ENCODE results near the gene FAM9B. TPM values are rescaled to one million over a fixed set of nuclear protein-coding genes. Genes with fewer than 3 reads are reported as not detected.
"Not testable (repeated sequence)": the region's sequence is repeated elsewhere in the genome, so short reads cannot be mapped to it uniquely, and the experiment has no call there.

FAM9B gene
- polyA plus RNA-seq, 1 experiment: not detected

DNA sequence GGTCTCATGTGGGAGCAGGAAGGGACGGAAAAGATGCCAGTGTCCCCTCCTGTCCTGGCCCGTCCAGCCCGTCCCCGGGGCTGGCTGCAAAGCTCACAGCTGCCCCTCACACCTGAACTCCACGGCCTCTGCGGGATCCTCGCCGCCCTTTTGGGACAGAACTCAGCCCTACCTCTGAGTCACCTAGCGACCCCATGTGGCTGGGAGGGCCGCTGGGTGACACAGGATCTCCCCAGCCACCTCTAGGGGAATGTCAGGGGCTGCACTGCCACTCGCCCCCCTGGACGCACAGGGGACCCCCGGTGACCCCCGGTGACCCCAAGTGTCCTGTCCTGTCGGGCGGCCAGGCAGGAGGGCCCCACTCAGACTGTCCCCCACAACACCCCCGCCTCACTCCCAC lies 748 bp downstream of the FAM9B start:
- TF ChIP-seq, protein P1, sequence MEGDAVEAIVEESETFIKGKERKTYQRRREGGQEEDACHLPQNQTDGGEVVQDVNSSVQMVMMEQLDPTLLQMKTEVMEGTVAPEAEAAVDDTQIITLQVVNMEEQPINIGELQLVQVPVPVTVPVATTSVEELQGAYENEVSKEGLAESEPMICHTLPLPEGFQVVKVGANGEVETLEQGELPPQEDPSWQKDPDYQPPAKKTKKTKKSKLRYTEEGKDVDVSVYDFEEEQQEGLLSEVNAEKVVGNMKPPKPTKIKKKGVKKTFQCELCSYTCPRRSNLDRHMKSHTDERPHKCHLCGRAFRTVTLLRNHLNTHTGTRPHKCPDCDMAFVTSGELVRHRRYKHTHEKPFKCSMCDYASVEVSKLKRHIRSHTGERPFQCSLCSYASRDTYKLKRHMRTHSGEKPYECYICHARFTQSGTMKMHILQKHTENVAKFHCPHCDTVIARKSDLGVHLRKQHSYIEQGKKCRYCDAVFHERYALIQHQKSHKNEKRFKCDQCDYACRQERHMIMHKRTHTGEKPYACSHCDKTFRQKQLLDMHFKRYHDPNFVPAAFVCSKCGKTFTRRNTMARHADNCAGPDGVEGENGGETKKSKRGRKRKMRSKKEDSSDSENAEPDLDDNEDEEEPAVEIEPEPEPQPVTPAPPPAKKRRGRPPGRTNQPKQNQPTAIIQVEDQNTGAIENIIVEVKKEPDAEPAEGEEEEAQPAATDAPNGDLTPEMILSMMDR (IDR thresholded peaks at IDR 0.05; ENCODE audit: insufficient read depth, low read depth, low read length): no peak
- no peaks in the 10 kb centered on the region for H3K27me3 ChIP-seq (ENCODE audit: control insufficient read depth, insufficient read depth, low read length)
- CTCF ChIA-PET: no interaction called here
- no peak overlapping the region for H3K4me3 ChIP-seq (ENCODE audit: low read depth, low read length)
- DNase-seq (ENCODE audit: low read depth): no peak
- no peaks in the 10 kb centered on the region for H3K36me3 ChIP-seq (ENCODE audit: control insufficient read depth, insufficient read depth, low read length)
- POLR2A ChIA-PET: no interaction called here

DNA sequence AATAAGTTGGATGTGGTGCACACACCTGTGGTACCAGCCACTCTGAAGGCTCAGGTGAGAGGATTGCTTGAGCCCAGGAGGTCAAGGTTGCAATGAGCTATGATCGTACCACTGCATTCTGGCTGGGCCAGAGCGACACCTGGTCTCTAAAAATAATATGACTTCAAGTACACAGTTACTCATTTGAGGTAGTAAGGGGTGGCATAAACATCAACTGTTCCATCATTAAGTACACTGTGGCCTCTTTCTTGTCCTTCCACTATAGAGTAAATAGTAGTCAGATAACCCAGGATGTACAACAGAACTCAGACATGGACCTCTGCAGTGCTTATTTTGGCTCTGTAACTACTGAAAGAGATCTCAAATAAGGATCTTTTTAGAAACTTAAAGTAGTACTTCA lies 10.6 kb downstream of the FAM9B start:
- ChIA-PET CTCF (no interaction called here), POLR2A (no interaction called here)
- DNase-seq (ENCODE audit: low read depth): no peak
- H3K36me3 ChIP-seq (ENCODE audit: control insufficient read depth, insufficient read depth, low read length): no peaks in the 10 kb centered on the region
- no peak overlapping the region for H3K4me3 ChIP-seq (ENCODE audit: low read depth, low read length)
- TF ChIP-seq, protein P1 (IDR thresholded peaks at IDR 0.05; ENCODE audit: insufficient read depth, low read depth, low read length): no peak
- no peaks in the 10 kb centered on the region for H3K27me3 ChIP-seq (ENCODE audit: control insufficient read depth, insufficient read depth, low read length)

DNA sequence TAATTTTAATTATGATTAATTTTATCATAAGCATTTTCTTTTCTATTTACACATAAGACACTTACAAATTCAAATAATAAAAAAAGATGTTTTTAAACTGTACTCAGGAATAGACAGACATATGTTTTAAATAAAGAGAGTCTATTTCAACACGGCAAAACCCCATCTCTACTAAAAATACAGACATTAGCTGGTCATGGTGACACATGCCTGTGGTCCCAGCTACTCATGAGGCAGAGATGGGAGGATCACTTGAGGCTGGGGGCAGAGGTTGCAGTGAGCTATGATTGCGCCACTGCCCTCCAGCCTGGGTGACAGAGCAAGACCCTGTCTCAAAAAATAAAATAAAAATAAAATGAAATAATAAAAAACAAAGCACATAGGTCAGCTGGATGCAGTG lies 14.8 kb downstream of the FAM9B start:
- TF ChIP-seq, protein P1 (IDR thresholded peaks at IDR 0.05; ENCODE audit: insufficient read depth, low read depth, low read length): no peak
- peak; percentile 22 for DNase-seq (ENCODE audit: low read depth)
- ChIA-PET CTCF (no interaction called here), POLR2A (no interaction called here)
- H3K4me3 ChIP-seq (ENCODE audit: low read depth, low read length): no peak overlapping the region
- no peaks in the 10 kb centered on the region for H3K36me3 ChIP-seq (ENCODE audit: control insufficient read depth, insufficient read depth, low read length)
- no peaks in the 10 kb centered on the region for H3K27me3 ChIP-seq (ENCODE audit: control insufficient read depth, insufficient read depth, low read length)

DNA sequence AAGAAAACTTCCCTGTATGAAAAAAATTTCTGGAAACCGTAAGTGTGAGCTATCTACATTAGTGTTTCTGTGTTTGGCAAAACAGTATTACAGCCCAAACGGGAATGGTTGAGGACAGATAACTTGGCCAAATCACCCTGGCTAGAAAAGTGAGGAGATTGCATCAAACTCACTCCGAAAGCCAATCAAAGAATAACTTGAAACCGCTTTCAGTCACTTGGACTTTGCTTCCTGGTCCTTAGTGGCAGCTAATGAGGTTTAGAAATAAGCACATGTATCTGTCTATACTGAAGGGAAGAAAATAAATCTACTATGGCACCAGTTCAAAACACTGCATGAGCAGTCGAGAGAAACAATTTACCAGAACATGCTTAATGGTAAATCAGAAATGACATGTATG lies 15.6 kb downstream of the FAM9B start:
- H3K27me3 ChIP-seq (ENCODE audit: control insufficient read depth, insufficient read depth, low read length); H3K4me3 ChIP-seq (ENCODE audit: low read depth, low read length); POLR2A ChIA-PET; DNase-seq (ENCODE audit: low read depth); H3K36me3 ChIP-seq (ENCODE audit: control insufficient read depth, insufficient read depth, low read length); CTCF ChIA-PET: not testable (repeated sequence)

DNA sequence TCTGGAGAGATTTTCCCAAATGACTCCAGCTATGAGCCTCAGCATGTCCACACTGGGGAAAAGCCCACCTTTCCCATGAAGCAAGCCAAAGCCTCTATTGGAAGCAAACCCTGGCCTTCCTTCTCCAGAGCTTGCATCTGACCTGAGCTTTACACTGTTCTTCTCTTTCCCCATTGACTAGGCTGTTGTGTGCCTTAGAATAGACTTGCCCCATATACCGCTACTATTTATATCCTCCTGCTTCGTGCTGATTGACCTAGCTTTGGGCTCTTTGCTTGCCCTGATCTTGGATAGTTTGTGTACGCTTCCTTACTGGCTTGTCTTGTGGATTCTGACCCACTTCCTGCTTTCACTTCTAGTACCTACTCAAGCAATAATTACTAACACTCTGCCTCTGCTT lies 30.9 kb downstream of the FAM9B start:
- H3K36me3 ChIP-seq (ENCODE audit: control insufficient read depth, insufficient read depth, low read length): no peaks in the 10 kb centered on the region
- no peak for DNase-seq (ENCODE audit: low read depth)
- no peaks in the 10 kb centered on the region for H3K27me3 ChIP-seq (ENCODE audit: control insufficient read depth, insufficient read depth, low read length)
- ChIA-PET CTCF (no interaction called here), POLR2A (no interaction called here)
- TF ChIP-seq, protein P1 (IDR thresholded peaks at IDR 0.05; ENCODE audit: insufficient read depth, low read depth, low read length): no peak
- no peak overlapping the region for H3K4me3 ChIP-seq (ENCODE audit: low read depth, low read length)

DNA sequence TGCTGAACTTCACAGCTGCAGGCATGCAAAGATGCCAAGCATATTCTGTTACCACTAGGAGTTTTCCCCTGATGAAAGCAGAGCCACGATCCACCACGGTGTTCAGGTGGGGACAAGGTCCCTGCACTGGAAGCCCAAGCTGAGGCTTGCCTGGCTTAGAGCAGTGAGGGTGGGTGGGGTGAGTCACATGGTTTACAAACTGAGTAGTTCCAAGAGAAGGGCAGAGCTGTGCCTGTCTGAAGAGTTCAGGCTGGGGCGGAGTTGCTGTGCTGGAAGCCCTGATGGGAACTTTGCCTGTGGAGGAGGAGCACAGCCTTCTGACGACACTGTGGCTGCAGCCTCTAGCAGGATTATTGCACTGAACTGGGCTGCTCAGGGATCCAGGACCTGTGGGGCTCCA lies 45.5 kb downstream of the FAM9B start:
- H3K4me3 ChIP-seq (ENCODE audit: low read depth, low read length): no peak overlapping the region
- H3K36me3 ChIP-seq (ENCODE audit: control insufficient read depth, insufficient read depth, low read length): no peaks in the 10 kb centered on the region
- TF ChIP-seq, protein P1 (IDR thresholded peaks at IDR 0.05; ENCODE audit: insufficient read depth, low read depth, low read length): no peak
- H3K27me3 ChIP-seq (ENCODE audit: control insufficient read depth, insufficient read depth, low read length): no peaks in the 10 kb centered on the region
- CTCF ChIA-PET: no interaction called here
- peak; percentile 19 for DNase-seq (ENCODE audit: low read depth)
- POLR2A ChIA-PET: no interaction called here

All from BJ (cell line).